GM19372 (cell line): ENCODE results near the gene COX10.
A peak's percentile ranks its signal among the peaks of the same experiment; 100 is the strongest.

Experiments
- ATAC-seq: cut with Tn5 transposase; IDR thresholded peaks from one replicate; pipeline ENCODE4 v1.9.1; 2021; ENCODE audit warnings: mild to moderate bottlenecking, low read depth, moderate library complexity; ENCODE audit not compliant: unreplicated experiment

The COX10 gene

DNA sequence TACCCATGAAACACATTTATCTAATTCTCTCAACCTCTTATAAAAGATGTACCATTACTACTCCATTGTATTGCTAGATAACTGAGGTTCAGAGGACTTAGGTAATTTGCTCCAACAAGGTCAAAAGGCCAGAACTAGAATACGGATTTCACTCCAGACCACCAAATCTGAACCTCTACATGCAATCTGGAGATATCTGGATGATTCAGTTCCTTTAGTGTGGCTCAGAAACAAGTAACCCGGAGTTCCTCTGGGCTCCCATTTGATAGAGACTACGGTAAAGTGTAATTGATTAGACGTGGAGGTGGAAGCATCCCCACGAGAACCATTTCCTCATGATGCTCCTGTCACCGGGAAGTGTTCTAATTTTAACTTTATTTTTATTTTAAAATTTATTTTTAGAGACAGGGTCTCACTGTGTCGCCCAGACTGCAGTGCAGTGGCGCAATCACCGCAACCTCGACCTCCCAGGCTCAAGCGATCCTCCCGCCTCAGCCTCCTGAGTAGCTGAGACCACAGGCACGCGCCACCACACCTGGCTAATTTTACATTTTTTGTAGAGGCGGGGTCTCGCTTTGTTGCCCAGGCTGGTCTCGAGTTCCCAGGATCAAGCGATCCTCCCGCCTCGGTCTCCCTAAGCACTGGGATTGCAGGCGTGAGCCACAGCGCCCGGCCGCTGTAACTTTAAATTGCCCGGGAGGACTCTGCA, 608 bp upstream of the COX10 start:
- ATAC-seq = peak; percentile 16

DNA sequence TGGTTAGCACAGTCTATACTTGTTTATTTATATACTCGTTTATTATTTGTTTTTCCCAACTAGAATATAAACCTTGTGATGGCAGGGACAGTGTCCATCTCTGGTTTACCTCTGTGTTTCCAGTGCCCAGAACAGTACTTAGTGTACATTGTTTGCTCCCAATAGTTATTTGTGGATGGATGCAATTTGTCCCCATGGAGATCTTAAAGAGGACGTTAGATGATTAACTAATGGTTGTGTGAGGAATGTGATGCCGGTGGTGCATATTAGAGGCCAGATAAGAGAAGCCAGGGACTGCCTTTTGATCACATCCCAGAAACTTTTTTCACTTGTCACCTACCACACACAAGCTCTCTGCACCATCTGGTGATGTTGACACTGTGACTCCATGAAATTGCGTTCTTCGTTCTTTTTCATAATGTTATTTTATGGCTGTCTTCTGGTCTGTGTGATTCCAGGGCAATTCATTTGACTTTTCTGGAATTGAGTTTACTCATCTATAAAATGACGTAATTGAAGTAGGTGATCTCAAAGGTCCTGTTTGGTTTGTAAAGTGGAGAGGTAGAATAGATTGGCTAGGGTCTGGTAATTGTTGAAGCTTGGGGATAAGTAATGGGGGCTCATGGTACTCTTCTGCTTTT, 1.2 kb downstream of the COX10 start:
- no peak for ATAC-seq

DNA sequence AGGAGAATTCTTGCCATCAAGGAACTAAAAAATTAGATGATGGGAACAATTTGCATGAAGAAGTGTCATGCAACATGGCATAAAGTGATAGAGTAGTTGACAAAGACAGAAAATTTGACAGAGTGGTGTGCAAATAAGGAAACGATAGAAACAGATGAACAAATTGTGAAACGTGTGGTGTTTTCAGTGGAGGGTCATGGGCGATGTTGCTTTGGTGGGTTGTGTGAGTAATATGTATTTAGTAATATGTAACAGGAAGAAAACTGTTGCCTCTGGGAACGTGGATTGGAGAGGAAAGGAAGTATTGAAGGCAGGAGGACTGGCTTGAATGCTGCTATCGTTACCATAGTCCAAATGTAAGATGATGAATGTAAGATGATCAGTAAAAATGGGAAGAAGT, 3.6 kb downstream of the COX10 start:
- no peak for ATAC-seq

DNA sequence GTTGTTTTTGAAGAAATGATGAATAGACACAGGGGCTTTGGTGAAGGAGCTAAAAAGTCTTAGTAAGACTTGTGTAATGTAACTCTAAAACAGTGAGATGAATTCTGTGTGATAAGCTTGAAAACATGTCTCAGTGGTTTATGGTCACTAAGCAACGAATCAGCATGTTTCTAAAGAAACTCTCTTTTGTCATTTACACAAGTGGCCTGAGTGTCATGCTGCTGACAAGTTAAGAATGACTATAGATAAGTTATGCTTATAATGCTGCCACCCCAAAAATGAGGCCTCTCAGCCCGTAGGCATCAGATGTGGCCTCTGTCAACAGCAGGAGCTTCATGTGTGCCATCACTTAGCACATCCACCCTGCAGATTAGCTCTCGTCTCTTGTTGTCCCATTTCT, 8.7 kb downstream of the COX10 start:
- ATAC-seq = no peak

DNA sequence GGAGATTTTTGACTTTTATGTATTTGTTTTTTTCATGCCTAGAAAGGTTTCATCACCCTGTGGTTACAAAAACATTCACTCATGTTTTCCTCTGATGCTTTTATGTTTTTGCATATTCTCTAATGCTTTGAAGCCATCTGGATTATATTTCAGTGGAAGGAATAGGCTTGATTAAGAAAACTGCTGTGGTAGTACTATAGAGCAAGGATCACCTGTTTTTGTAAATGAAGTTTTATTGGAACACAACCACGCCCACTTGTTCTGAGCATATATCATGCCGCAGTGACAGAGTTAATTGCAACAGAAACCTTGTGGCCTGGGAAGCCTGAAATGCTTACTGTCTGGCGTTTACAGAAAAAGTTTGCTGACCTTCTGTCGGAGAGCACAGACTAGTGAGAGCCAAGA, 11.5 kb downstream of the COX10 start:
- no peak for ATAC-seq

DNA sequence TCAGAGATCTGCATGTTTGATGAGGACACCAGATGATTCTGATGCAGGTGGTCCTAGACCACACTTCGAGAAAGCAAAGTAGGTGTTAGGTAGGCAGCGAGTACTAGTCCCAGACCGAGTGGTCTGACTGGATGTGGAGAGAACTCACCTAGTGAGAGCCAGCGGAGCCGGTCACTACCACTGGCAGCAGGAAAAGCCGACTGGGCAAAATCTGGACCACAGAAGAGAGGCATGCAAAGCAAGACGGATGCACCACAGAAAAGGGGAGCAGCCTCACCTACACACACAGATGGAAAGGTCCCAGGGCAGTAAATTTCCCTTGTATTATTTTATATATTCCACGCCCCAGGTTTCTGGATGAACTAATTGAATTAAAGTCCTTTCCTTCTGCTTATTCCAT, 13.5 kb downstream of the COX10 start:
- ATAC-seq = no peak

DNA sequence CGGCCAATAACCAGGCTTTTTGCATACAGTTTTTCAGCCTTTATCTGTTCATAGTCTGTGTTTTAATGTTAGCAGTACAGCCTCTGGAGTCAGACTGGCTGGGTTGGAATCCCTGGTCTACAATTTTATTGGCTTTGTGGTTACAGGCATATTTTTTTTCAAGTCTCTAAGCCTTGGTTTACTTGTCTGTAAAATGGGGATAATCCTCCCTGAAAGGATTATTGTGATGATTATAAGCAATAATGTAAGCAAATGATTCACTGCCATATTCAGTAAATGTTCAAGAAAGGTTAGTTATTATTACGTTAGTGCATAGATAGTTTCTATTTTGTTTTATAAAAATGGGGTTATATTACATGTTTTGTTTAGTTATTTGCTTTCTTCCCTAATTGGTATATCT, 15.7 kb downstream of the COX10 start:
- no peak for ATAC-seq

DNA sequence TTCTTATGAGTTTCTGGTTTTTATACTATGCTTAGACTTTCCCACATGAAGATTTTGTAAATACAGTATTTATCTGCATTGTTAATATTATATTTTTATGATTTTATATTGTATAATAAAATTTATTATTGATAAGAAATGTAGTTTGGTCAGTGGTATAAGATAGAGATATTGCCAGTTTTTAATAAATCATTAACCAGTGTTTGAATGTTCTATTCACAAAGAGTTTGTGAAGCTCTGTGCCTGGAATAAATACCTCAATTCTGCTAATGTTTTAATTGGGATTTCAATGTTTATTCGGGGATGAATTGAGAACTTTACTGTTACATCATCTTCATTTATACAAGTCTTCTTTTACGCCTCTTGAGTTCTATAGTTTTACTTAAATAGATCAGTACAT, 16.9 kb downstream of the COX10 start:
- no peak for ATAC-seq

DNA sequence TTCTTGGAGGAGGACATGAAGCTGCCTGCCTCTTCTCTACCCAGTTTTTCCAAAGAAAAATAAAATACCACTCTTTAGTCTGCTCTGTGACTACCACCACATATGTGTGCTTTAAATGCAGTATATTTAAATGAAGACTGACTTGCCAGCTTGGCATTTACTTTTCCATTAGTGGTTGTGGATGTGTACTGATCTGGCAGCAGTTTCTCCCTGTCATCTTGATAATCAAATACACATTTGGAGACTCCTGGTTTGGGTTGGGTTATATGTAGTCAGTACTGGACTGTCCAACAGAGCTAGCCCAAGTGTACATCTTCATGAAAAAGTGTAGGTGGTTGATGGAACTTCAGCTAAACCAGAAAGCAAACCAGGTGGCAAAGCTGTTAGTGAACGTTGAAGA, 19.9 kb downstream of the COX10 start:
- ATAC-seq = no peak

DNA sequence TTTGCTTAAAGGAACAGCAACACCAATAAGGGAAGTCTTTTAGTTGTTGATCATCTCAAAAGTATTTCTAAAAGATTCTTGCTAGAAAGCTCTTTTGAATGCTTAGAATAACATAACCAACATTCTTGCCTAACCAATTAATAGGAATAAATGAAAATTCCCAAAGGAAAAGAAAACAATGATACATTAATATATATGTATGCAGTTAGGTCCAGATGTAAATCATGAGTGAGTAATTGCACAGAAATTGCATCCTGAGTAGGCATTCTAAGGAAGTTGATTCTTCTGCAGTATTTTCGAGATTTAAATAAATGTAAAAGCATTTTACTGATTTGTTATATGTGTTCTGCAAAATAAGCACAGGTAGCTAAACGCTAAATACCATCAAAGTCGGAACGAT, 22.1 kb downstream of the COX10 start:
- no peak for ATAC-seq

DNA sequence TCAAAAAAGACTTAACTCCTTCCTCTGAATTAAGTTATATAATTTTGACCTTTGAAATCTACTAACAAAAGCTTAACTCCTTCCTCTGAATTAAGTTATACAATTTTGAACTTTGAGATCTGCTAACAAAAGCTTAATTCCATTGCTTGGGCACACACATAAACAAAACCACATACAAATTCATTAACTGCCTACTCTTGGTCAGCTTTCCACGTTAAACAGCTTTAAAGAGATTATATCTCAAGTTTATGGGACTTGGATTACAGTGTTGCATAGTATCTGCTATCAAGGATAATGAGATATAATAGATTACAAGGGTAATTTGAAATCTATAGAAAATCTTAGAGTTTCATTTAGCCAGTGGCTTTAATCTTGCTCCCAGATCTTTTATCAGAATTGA, 23.5 kb downstream of the COX10 start:
- ATAC-seq = no peak

DNA sequence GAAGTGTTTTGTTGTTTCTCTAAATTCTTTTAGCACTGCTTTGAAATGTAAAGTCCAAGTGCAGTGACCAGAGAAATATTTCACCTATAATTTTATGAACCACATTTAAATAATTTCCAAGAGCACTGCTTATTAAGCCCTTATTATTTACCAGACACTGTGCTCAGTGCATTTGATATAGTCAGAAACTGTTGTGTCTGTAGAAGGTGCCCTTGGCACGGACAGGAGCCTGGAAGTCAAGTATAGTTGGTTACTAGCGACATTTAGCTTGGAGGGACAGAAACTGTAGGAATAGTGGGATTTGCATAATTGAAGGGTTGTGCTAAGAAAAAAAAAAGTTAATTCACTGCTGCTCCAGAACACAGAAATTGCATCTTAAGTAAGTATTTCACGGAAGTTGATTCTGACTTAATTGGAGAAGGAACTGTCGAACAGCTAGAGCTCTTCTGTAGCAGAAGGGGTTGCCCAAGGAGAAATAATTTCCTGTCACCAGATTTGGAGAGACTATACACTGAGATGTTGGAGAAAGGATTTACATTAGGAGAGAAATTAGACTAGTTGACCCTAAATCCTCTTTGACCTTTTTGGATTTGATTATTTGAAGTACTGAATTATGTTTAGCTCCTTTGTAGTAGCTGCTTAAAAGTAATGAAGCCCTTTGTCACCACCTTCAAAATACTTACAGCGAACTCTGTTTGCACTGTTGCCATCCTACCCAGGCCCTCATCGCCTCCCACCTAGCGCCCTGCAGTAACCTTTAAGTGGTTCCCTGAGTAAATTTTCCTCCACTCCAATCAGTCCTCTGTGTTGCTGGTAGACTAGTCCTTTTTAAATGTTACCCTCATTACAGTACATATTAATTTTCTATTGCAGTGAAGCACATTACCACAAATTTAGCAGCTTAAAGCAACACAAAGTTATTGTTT, 25.6 kb downstream of the COX10 start:
- ATAC-seq = no peak

DNA sequence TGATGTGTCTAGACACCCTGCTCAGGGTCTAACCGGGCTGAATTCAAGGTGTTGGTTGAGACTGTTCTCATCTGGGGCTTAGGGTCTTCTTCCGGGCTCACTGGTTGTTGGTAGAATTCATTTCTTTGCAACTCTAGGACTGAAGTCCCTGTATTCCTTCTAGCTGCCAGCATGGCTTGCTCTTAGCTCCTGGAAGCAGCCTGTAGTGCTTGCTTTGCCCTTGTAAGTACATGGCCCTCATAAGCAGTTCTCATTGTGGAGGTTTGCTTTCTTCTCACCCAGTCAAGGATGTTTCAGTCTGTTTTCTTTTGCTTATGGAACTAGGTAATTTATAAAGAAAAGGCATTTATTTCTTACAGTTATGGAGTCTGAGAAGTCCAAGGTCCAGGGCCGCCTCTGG, 26.3 kb downstream of the COX10 start:
- ATAC-seq = no peak

DNA sequence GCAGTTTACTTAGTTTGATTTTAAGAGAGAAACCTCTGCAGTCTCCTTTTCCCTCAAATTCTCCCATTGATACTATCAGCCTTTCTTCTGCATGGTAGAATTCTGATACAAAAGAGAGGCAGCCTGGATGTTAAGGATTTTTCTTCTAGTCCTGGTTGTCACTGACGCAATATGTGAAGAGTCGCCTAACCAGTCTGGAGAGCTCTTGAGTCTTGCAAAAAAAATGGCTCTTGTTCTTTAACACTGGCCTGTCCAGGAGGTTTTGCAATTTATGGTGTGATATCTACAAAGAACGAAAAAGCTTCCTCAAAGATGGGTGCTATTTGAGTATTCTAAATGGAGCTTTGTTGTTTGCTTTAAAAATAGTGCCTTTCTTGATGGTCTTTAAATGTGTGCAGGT, 28.9 kb downstream of the COX10 start:
- ATAC-seq = no peak

DNA sequence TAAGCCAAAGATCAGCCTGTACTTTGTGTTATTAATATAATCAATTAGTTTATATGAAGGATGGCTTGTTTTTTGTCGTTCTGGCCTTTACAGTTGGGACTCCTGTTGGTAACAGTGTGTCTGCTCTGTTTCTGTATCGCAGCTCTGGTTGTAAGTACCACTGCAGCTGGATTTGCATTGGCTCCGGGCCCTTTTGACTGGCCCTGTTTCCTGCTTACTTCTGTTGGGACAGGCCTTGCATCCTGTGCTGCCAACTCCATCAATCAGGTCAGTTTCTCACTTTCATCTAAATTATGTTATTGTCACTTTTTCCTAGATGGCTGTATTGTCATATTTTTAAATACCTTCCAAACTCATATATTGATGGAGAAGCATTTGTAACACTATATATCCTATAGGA, 32.7 kb downstream of the COX10 start:
- ATAC-seq = no peak

DNA sequence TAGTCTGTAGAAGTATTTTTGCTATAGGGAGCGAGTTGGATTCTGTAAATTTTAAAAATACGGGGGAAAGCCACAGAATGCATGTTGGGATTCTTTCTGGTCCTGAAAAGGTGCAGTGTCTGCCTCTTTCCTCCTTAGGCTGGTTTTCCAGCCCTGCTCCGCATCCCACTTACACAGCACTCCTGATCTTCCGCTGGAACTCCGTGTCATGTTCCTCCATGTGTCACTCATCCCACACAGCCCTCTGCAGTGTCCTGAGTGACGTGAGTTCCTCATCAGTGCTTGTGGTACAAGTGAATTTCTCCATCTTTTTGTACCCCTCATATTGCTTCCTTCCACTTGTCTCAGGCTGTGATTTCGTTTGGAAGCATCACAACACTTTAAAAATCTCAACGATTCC, 34.5 kb downstream of the COX10 start:
- ATAC-seq = no peak

DNA sequence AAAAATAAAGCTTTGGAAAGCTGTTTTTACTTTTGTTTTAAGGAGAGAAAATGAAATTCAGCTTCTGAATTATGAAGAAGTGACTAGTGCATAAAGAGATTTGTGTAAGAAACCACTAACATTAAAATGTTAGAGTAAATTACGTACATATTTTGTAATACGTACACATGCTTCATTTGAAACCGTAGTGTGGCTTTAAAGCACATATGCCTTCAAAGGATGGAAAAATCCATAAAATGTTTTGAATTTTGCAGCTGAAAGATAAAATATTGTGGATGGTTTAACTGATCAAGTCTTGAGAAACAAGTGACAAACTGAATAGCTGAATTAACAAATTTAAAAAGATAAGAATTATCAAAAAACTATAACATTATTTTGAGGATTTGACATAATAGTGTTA, 35.4 kb downstream of the COX10 start:
- ATAC-seq = no peak

DNA sequence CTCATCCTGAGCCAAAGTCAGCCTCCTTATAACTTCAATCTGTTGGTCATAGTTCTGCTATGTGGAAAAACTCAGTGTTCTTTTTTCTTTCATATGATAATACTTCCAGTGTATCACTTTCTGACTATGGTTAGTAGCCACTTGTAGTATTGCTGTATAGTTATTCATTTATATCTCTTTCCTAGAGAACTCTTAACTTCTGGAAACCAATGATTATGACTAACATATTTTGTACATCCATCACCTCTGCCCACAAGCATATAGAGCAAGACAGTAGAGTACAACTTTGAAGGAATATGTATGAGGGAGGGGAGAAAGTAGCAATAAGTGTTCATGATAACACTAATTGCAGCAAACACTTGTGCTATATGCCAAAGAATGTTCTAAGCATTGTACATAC, 38.6 kb downstream of the COX10 start:
- no peak for ATAC-seq

DNA sequence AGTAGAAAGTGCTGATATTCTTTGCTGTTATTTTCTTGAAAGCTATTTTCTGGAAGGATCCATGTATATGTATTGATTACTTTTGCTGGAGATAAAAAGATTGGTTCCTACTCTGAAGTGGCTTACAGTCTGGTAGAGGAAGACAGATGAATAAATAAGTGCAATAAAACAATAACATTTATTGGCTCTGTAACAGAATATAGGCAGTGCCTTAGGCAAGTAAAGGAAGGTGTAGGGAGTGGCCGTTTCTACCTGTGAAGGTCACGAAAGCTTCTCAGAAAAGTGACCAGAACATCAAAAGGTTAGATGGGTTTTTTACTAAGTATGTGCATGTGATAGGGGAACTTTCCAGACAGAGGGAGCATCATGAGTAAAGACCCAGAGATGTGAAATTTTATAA, 43.1 kb downstream of the COX10 start:
- no peak for ATAC-seq

DNA sequence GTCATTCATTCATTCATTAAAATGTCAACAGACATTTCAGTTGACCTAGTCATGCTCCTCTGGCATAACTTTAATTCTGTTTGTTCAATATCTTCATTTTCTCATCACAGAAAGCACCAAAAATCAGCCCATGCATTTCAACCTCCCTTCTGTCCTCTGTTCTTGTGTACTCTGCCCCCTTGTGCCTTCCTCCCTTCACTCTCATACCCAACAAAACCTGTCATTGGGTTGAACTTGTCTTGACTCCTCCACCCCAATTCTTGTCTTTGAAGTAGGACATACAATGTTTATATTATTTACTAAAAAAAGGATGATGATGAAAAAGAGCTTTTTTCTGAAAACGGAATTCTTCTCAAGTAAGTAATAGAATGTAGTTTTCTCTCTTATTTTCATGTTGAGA, 43.8 kb downstream of the COX10 start:
- ATAC-seq = no peak

DNA sequence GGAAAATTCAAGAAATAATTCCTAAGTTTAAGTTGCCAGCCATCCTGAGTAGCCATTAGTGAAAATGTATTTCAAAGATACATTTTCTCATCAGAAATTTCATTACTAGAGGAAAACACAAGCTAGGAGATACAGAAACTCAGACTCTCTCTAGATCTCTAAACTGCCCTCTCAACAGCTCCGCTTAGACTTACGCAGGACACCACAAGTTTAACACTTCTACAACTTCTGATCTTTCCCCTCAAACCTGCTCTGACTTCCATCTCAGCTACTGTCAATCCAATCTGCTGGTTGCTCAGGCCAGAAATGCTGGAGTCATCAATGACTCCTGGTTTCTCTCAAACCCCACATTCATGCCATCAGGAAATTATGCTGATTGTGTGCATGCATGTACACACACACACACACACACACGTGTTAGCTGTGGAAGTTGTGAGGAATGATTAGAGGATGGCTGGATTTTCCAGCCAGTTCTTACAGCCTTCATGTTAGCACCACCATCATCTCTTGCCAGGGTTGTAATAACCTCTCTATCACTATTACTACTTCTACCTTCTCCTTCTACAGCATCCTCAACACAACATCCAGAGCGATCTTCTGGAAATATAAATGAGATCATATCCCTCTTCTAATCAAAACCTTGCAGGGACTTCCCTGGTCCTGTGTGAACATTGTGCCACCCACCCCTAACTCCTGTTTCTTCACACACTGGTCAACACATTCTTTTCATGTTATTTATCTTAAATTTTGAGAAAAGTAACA, 47.1 kb downstream of the COX10 start:
- no peak for ATAC-seq
